CD4-positive, alpha-beta T cell treated with Interleukin-12 subunit alpha and Interleukin-12 subunit beta, for 1 hour (primary cell): ENCODE results near the gene THAP10.
"Not testable (repeated sequence)": the region's sequence is repeated elsewhere in the genome, so short reads cannot be mapped to it uniquely, and the experiment has no call there.

Experiments
- DNase-seq: peaks from one replicate; pipeline ENCODE4 v3.0.0-alpha.2; 2020

The THAP10 gene

GRCh38 chr15:70876011-70876410 lies 16.2 kb downstream of the THAP10 start:
- no peak for DNase-seq

DNA sequence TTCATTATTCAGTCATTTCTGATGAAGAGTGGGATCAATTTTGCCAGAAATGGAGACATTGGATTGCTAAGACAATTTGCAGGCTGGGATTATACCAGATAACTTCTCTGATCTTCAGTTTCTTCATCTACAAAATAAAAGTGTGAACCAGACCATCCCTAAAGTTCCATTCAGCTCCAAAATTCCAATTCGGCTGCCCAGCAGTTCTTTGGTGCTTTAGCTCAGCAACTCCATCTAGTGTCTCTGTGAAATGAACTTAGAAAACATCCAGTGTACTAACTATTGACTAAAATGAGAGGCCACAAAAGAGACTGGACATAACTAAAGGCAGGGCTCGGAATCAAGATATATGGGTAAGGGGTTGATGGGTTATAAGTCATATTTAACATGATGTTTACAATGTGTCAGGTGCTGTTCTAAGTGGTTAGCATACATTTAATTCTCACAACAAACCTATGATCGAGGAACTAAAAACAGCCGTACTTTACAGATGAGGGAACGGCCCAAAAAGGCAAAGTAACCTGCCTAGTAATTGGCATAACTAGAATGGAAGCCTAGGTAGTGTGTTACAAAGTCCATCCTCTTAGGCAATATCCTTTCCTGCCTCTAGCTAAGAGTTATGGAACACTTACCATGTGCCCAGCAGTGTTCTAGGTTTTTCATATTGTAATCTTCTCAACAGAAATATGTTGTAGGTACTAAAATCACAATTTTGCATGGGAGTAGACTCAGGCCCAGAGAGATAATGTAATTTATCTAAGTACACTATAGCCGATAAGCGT lies 17.0 kb downstream of the THAP10 start:
- no peak for DNase-seq

- DNase-seq: no peak
Observed at GRCh38 chr15:70873232-70874054, 18.8 kb downstream of the THAP10 start.

- not testable (repeated sequence) for DNase-seq
Observed at GRCh38 chr15:70871490-70871889, 20.7 kb downstream of the THAP10 start.

- DNase-seq: no peak
Observed at GRCh38 chr15:70870051-70870450, 22.2 kb downstream of the THAP10 start.

DNA sequence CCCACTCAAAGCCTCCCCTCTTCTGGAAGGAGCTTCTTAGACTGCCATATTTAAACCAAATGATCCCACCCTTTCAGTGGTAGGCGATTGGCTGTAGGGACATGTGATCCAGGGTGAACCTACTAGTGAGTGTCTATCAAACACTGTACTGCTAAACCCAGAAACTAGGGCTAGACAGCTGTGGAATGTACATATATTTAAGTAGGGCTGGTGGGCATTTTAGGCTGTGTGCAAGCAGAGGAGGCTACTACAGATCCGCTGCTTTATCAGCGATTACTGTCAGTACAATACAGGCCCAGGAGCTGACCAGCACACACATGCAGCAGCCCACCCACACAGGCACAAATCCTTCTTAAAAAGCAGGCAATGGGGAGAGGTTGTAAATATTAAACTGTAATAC lies 22.9 kb downstream of the THAP10 start:
- no peak for DNase-seq

GRCh38 chr15:70867911-70868467 lies 24.2 kb downstream of the THAP10 start:
- no peak for DNase-seq

DNA sequence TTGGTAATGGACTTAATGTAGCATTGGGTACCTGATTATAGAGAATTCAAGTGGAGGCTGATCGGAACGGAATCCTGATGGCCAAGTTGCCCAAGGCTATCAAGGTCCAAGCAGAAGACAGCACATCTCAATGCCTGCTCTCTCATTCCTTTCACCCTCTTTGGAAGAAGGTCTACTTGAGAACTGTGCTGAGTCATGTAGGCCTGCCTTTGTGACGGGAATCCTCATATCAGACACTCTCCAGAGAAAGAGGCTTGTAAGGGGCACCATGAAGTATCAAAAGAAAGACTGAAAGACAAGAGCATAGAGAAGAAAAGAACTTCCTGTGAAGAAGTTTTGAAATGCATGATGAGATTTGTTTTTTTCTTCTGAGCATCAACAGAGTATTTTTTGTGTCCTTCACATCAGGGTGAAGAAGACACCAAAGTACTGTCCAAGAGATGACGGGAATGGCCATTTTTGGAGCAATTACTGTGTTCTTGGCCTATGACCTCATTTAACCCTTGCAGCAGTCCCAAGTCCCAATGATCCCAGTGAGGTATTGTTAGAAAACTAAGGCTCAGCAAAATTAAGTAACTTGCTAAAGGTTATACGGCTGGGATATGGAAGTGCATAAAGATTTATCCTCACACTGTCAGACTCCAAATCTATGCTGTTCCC lies 25.1 kb downstream of the THAP10 start:
- no peak for DNase-seq

GRCh38 chr15:70863450-70864218 lies 28.6 kb downstream of the THAP10 start:
- DNase-seq: no peak

DNA sequence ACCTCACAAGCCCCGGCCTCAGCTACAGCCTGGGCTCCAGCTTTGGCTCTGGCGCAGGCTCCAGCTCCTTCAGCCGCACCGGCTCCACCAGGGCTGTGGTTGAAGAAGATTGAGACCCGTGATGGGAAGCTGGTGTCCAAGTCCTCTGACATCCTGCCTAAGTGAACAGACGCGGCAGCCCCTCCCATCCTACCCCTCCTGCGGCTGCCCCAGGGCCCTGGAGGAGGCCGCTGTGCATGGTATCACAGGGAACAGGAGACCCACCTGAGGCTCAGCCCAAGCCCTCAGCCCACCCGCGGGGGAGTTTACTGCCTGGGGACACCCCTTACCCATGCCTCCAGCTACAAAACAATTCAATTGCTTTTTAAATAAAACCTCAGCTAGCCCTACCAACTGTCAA lies 32.2 kb downstream of the THAP10 start:
- no peak for DNase-seq

DNA sequence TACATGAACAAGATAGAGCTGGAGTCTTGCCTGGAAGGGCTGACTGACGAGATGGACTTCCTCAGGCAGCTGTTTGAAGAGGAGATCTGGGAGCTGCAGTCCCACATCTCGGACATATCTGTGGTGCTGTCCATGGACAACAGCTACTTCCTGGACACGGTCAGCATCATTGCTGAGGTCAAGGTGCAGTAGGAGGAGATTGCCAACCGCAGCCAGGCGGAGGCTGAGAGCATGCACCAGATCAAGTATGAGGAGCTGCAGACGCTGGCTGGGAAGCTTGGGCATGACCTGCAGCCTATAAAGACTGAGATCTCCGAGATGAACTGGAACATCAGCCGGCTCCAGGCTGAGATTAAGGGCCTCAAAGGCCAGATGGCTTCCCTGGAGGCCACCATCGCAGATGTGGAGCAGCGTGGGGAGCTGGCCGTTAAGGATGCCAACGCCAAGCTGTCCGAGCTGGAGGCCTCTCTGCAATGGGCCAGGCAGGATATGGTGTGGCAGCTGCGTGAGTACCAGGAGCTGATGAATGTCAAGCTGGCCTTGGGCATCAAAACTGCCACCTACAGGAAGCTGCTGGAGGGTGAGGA lies 32.8 kb downstream of the THAP10 start:
- DNase-seq: no peak

DNA sequence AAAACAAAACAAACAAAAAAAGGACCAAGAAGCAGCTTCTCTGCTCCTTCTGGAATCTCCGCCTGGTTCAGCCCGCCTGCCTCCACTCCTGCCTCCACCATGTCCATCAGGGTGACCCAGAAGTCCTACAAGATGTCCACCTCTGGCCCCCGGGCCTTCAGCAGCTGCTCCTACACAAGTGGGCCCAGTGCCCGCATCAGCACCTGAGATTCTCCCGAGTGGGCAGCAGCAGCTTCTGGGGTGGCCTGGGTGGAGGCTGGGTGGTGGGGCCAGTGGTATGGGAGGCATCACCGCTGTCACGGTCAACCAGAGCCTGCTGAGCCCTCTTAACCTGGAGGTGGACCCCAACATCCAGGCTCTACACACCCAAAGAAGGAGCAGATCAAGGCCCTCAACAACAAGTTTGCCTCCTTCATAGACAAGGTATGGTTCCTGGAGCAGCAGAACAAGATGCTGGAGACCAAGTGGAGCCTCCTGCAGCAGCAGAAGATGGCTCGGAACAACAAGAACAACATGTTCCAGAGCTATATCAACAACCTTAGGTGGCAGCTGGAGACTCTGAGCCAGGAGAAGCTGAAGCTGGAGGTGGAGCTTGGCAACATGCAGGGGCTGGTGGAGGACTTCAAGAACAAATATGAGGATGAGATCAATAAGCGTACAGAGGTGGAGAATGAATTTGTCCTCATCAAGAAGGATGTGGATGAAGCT lies 33.5 kb downstream of the THAP10 start:
- not testable (repeated sequence) for DNase-seq

GRCh38 chr15:70857562-70858285 lies 34.5 kb downstream of the THAP10 start:
- no peak for DNase-seq

- no peak for DNase-seq
Observed at GRCh38 chr15:70856884-70857561, 35.2 kb downstream of the THAP10 start.

DNA sequence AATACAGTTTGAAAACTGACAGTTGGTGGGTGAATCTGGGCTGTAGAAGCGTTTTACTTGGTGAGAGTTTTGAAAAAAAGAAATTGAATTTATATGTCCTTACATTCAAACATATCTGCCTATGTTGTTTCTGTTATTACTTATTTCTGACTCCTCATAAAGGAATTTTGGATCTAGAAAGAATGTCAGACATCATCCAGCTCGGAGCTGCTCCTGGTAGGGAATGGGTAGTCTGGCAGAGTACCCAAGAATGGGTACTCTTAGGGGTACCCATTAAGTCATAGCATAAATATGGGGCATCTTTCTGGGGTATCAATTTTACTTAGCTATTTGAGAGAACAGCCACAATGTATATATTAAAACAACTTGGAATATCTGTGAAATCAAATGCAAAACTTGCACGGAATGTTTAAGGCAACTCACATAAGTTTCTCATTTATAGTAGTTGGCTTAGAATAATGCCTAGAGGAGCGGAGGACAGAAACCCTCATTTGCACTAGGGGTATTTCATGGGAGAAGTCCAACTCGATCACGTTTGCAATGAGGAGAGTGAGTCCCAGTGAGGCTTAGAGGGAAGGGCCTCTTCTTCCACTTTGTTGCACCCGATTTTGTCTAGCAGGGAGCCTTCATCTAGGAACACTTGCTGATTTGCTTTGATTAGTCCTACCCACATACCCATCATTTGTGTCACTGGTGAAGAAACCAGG lies 35.9 kb downstream of the THAP10 start:
- DNase-seq: no peak

GRCh38 chr15:70855764-70856163 lies 36.5 kb downstream of the THAP10 start:
- no peak for DNase-seq

DNA sequence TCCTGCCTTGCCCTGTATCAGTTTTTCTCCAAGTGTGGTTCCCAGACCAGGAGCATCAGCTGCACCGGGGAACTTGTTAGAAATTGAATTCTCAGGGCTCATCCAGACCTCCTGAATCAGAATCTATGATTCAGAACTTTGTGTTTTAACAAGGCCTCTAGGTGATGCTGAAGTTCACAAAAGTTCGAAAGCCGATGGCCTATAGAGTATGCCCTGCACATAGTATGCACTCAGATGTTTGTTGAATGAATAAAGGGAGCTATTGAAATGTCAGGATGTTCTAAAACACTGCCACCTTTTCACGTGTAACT lies 37.6 kb downstream of the THAP10 start:
- DNase-seq: no peak

DNA sequence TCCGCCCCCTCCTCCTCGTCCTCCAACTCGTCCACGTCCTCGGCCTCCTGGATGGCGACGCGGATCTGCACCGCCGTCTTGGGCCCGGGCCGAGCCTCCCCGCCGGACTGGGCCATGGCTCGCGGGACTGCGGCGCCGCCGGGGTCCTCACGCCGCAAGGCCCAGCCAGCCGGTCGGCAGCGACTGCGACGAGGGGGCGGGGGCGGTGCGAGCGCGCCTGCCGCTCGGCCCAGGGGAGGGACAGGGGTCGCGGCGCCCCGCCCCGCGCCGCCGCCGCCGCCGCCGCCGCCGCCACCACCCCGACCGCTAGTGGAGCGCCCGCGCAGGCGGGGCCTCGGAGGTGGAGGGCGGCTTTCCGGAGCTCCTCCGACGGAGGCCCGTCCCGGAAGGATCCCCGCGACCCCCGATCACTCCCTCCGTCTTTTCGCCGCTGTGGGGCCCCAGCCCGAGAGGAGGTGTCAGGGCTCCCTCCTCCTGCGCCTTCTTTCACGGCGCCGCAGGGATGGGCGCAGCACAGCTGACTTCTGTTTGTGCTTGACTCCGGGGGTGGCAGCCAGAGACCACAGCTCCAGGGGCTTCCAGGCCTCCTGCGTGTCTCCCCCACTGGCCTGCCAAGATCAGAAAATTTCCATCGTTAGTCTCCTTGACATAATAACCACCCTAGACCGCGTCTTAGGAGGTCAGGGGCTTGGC lies 38.1 kb downstream of the THAP10 start, which contains the start of gene LARP6:
Gene LARP6 (minus strand): TSS at position 185 of the 693 bp plus-strand sequence. CDS start 69 bp downstream, at position 116.
- DNase-seq: no peak
